ENCODE results near the gene EML1. TPM values are rescaled to one million over a fixed set of nuclear protein-coding genes. Genes with fewer than 3 reads are reported as not detected.

Gene EML1
- total and polyA plus RNA-seq, 10 donors, result 1.8 to 15.5 (median 6.0) TPM

DNA sequence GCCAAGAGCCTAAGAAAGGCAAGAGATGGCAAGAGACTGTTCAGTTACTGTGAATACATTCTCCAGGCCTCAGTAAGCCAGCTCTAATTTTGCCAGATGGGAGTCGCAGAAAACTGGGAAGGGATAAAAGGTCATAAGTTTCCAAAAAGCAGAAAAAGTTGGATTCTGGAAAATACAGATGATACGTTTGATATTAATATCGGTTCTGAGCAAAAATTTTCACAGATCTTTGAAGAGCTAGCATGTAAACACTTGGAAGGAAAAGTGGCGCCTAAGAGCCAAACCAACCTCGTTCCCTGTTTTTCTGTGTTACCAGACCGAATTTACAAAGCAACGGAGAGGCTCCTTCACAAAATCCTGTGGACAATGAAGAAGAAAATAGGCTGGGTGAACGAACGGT, 7.8 kb upstream of the EML1 start:
- Histone ChIP-seq H3K4me3 (no peak overlapping the region), H3K9me3 (no peaks in the 10 kb centered on the region), H3K27ac (no peak overlapping the region), H3K4me1 (peaks cover 0 to 9% (median 0%) of the 10 kb centered on the region in 6 donors), H3K27me3 (replicated peaks in 1 of 7) (no peaks in the 10 kb centered on the region), H3K36me3 (no peaks in the 10 kb centered on the region)
- intact Hi-C loops (cut with DNase I; ENCODE audit: low total_unique reads), result no loop called here
- no peak for TF ChIP-seq POLR2A (IDR thresholded peaks at IDR 0.05)
- TF ChIP-seq POLR2AphosphoS5 (IDR thresholded peaks at IDR 0.05), result no peak
- TF ChIP-seq, protein P1, sequence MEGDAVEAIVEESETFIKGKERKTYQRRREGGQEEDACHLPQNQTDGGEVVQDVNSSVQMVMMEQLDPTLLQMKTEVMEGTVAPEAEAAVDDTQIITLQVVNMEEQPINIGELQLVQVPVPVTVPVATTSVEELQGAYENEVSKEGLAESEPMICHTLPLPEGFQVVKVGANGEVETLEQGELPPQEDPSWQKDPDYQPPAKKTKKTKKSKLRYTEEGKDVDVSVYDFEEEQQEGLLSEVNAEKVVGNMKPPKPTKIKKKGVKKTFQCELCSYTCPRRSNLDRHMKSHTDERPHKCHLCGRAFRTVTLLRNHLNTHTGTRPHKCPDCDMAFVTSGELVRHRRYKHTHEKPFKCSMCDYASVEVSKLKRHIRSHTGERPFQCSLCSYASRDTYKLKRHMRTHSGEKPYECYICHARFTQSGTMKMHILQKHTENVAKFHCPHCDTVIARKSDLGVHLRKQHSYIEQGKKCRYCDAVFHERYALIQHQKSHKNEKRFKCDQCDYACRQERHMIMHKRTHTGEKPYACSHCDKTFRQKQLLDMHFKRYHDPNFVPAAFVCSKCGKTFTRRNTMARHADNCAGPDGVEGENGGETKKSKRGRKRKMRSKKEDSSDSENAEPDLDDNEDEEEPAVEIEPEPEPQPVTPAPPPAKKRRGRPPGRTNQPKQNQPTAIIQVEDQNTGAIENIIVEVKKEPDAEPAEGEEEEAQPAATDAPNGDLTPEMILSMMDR (IDR thresholded peaks at IDR 0.05 in 8 of 11, conservative IDR thresholded peaks at IDR 0.05 in 3 of 11), result no peak
- WGBS, 5 donors, result 81 to 94% (median 90%) methylated on average over 9 of the region's 9 CpGs
- DNase-seq, result no peak

DNA sequence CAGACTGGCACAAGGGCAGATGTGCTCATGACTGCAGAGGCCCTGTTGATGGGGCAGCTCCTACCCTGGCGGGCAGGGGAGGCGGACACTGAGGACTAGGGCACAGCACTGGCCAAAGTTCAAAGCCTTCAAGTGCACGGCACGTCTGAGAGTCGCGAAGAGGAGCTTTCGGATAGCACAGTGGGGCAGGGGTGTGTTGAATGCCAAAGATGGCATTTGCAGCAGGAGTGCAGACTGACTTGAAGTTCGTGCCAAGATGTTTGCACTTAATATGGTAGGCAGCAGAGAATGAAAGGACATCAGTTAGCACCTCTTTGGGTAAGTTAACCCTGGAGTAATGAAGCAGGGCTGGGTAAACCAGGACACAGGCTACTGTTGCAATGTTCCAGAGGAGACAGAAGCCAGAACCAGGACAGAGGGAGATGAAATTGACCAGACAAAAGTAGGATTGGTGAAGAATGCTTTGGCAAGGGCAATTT, 6.7 kb upstream of the EML1 start:
- Histone ChIP-seq H3K9me3 (no peaks in the 10 kb centered on the region), H3K27ac (no peak overlapping the region), H3K36me3 (no peaks in the 10 kb centered on the region), H3K4me1 (peaks cover 0 to 14% (median 1%) of the 10 kb centered on the region in 6 donors), H3K4me3 (no peak overlapping the region), H3K27me3 (replicated peaks in 1 of 7) (peaks cover 0 to 10% (median 0%) of the 10 kb centered on the region in 7 donors)
- TF ChIP-seq, protein P1 (IDR thresholded peaks at IDR 0.05 in 8 of 11, conservative IDR thresholded peaks at IDR 0.05 in 3 of 11), result no peak
- no peak for TF ChIP-seq POLR2A (IDR thresholded peaks at IDR 0.05)
- no peak for TF ChIP-seq POLR2AphosphoS5 (IDR thresholded peaks at IDR 0.05)
- DNase-seq, result no peak
- intact Hi-C loops (cut with DNase I; ENCODE audit: low total_unique reads), result no loop called here
- WGBS, 5 donors, result 87 to 92% (median 89%) methylated on average over 8 of the region's 8 CpGs

DNA sequence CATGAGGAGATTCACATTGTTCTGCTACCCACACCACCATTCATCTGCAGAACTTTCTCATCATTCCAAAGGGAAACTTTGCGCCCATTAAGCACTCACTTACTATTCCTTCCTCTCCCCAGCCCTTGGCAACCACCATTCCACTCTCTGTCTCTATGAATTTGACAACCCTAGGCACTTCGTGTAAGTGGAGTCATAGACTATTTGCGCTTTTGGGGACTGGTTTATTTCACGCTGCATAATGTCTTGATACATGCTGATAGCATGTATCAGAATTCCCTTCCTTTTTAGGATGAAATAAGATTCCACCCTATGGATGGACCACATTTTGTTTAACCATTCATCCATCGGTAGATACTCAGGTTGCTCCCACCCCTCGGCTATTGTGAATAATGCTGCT, 4.5 kb upstream of the EML1 start:
- Histone ChIP-seq H3K27ac (no peak overlapping the region), H3K9me3 (no peaks in the 10 kb centered on the region), H3K27me3 (replicated peaks in 1 of 7) (peaks cover 0 to 25% (median 3%) of the 10 kb centered on the region in 7 donors), H3K4me3 (no peak overlapping the region), H3K4me1 (peaks cover 0 to 28% (median 10%) of the 10 kb centered on the region in 6 donors), H3K36me3 (no peaks in the 10 kb centered on the region)
- TF ChIP-seq, protein P1 (IDR thresholded peaks at IDR 0.05 in 8 of 11, conservative IDR thresholded peaks at IDR 0.05 in 3 of 11), result no peak
- TF ChIP-seq POLR2A (IDR thresholded peaks at IDR 0.05), result no peak
- no peak for TF ChIP-seq POLR2AphosphoS5 (IDR thresholded peaks at IDR 0.05)
- intact Hi-C loops (cut with DNase I; ENCODE audit: low total_unique reads), result no loop called here
- 95 to 98% (median 96%) methylated on average over 6 of the region's 6 CpGs for WGBS, 5 donors
- DNase-seq, result no peak

DNA sequence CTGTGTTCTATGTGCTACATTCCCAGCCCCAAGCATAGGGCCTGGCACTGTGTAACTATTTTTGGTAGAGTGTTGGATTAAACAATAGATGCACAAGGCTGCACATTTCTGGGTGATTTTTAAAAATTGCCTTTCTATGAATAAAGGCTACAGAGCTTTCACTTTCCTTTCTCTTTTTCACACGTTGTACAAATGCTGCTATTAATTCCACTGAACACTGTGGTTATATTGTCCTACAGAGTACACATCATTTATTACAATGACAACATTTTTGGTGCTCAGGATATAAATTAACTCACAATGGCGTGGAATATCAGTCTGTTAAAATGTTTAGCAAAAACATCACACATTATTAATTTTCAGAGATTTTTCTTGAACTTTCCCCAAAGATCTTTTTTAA, 3.6 kb upstream of the EML1 start:
- H3K4me1 ChIP-seq, result peaks cover 0 to 37% (median 17%) of the 10 kb centered on the region in 6 donors
- TF ChIP-seq, protein P1 (IDR thresholded peaks at IDR 0.05 in 8 of 11, conservative IDR thresholded peaks at IDR 0.05 in 3 of 11), result no peak
- no peak for TF ChIP-seq POLR2AphosphoS5 (IDR thresholded peaks at IDR 0.05)
- TF ChIP-seq POLR2A (IDR thresholded peaks at IDR 0.05), result no peak
- no peaks in the 10 kb centered on the region for H3K9me3 ChIP-seq
- intact Hi-C loops (cut with DNase I; ENCODE audit: low total_unique reads), result no loop called here
- DNase-seq, result no peak
- no peak overlapping the region for H3K4me3 ChIP-seq
- no peaks in the 10 kb centered on the region for H3K36me3 ChIP-seq
- peaks cover 0 to 34% (median 9%) of the 10 kb centered on the region in 7 donors for H3K27me3 ChIP-seq (replicated peaks in 1 of 7)
- WGBS, 5 donors, result 27 to 37% (median 31%) methylated on average over 2 of the region's 2 CpGs
- no peak overlapping the region for H3K27ac ChIP-seq

Measured in spleen (tissue), 11 donors.